ENCODE results near the gene CYB561A3. TPM values are rescaled to one million over a fixed set of nuclear protein-coding genes. Genes with fewer than 3 reads are reported as not detected.

CYB561A3 gene
- total RNA-seq, 2 experiments from 2014 or later: 32.4 to 33.5 TPM

DNA sequence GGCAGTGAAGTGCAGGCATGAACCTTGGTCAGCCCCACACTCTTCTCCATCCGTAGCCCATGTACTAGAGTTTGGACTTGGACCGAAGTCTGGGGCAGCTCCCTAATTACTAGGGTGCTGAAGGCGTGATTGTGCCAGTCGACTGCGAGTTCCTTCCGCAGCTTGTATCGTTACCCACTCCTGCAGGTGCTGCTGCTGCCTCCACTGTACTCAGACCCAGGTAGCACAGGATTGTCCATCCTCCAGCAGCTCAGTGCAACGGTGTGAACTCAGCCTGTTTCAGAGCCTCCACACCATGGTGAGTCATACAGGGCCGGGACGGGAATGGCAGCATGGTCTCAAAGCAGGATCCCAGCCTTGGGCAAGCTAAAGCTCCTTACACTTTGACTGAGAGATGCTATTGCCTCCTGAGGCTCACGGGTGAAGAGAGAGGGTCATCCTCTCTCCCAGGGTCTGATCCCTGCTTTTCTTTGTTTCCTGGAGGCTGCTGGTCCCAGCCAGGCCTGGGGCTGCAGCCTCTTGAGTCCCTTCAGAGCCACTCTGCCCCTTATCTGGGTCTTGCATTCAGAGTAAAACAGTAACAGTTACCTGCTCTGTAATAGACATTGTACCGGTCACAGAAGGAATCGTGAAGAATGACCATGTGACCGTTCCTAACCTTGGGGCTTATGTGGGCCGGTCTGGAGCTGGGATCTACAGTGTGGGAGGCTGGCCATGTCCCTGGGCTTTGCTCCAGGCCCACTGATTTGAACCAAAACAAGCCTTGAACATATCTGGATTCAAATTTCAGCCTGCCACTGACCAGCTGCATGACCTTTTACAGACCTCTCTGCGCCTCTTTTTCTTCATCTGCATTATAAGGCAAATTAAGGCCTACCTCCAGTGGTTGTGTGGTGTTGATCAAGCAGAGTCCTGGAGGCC, 27.0 kb downstream of the CYB561A3 start:
- no peaks in the 10 kb centered on the region for H3K9me3 Mint-ChIP-seq
- intact Hi-C loops (cut with micrococcal nuclease): no loop called here
- peaks cover 34% of the 10 kb centered on the region for H3K36me3 Mint-ChIP-seq (ENCODE audit: low read depth)
- peak overlapping the region; percentile 96 for H3K27ac Mint-ChIP-seq
- H3K4me3 Mint-ChIP-seq: peak overlapping the region; percentile 86
- no peaks in the 10 kb centered on the region for H3K27me3 Mint-ChIP-seq
- peaks cover 52% of the 10 kb centered on the region for H3K4me1 Mint-ChIP-seq (ENCODE audit: low read depth)
- ATAC-seq: no peak
- ChIA-PET POLR2A (interaction anchor here (0.8 to 4.6 kb wide), 18 partner anchors 8 to 95 kb away, joined by 3 to 59 read pairs (median 6); partner anchors contain the start of genes CPSF7, CYB561A3, SDHAF2 and TMEM138), CTCF (interaction anchor here (0.8 to 10.4 kb wide), 12 partner anchors 11 to 480 kb away, joined by 3 to 313 read pairs (median 16); partner anchors contain the start of genes CPSF7, CYB561A3, SDHAF2 and TMEM138)
- TF ChIP-seq, protein P1, sequence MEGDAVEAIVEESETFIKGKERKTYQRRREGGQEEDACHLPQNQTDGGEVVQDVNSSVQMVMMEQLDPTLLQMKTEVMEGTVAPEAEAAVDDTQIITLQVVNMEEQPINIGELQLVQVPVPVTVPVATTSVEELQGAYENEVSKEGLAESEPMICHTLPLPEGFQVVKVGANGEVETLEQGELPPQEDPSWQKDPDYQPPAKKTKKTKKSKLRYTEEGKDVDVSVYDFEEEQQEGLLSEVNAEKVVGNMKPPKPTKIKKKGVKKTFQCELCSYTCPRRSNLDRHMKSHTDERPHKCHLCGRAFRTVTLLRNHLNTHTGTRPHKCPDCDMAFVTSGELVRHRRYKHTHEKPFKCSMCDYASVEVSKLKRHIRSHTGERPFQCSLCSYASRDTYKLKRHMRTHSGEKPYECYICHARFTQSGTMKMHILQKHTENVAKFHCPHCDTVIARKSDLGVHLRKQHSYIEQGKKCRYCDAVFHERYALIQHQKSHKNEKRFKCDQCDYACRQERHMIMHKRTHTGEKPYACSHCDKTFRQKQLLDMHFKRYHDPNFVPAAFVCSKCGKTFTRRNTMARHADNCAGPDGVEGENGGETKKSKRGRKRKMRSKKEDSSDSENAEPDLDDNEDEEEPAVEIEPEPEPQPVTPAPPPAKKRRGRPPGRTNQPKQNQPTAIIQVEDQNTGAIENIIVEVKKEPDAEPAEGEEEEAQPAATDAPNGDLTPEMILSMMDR (IDR thresholded peaks at IDR 0.05): no peak
- DNase-seq: no peak

DNA sequence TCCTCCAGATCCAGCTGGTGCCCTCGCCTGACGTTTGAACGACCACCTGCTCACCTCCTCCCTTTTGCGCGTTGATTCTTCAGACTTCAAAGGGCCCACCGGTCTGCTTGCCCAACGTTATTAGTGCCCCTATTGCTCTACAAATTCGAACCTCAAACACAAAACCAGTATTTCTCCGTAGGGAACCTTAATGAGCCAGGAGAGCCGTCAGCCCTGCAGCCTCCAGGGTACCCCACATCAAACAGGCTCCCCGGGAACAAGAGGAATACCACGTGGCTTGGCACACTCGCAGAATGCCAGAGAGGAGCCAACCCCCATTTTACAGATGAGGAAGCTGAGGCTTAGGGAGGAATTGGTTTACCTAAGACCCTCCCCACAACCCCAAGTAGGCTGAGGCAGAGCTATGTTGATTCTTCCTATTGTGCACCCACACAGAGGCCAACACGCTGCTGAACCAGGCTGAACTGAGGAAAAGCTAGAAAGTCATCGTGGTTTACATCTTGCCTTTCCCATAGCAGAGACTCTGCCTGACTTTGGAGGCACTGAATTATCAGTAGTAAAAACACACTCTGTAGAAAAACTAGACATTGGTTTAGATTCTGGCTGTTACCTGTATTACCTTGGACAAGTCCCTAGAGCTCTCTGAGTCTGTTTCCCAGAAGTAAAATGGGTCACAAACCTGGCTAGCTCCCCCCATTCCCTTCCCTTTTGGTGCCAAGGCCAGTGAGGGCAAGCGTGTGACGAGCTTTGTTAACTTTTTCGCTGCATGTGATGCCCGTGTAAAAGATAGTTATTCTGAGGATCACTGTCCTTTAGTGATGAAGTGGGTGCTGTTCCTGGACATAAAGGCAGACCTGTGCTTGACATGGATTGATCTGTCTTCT, 27.9 kb downstream of the CYB561A3 start:
- intact Hi-C loops (cut with micrococcal nuclease): loop anchor here (2.0 kb wide), 1 partner anchor 29 kb away; the partner anchor contains the start of gene TMEM138

DNA sequence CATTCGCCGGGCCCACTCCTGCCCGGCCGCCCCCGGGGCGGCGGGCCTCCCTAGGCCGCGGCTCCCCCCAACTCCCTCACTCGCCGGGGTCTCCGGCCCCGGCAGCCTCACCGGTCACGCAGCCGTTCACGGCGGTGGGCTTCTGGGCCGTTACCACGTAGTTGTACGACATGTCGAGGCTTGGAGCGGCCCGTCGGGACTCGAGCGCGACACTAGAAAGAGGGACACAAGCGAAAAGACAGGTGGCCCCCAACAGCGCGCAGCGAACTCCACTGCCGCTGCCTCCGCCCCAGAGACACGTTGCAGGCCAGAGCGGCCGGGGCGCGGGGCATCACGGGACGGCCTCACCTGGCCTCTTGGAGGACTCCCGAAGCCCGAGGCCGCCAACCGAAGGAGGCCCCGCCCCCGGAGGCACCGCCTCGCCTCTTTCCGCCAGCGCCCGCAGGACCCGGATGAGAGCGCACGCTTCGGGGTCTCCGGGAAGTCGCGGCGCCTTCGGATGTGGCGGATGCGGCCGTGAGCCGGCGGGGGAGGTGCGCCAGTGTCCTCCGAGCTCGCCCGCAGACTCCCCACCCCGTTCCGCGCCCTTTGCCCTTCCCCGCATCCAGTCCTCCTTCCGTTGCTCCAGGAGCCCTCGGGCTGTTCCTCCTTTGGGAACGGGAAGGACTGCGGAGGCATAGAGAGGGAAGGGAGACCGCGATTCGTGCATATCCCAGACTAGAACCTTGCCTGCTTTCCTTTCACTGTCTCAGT, 28.7 kb downstream of the CYB561A3 start, which contains the start of the genes DDB1 and TKFC:
TSS of gene DDB1 (minus strand) at position 309 of the 753 bp plus-strand sequence. CDS start at position 172, 137 bp downstream.
TSS of gene TKFC (plus strand) at position 432 of the 753 bp plus-strand sequence. CDS start 1,501 bp downstream, outside the sequence.
- ChIA-PET POLR2A (interaction anchor here (0.9 to 4.6 kb wide), 17 partner anchors 13 to 103 kb away, joined by 3 to 59 read pairs (median 6); partner anchors contain the start of genes CPSF7, CYB561A3, SDHAF2 and TMEM138), CTCF (interaction anchor here (1.4 to 10.4 kb wide), 8 partner anchors 16 to 113 kb away, joined by 4 to 313 read pairs (median 38); partner anchors contain the start of genes CYB561A3, TMEM138, TMEM216 and VWCE)
- Mint-ChIP-seq H3K4me1 (ENCODE audit: low read depth) (peaks cover 66% of the 10 kb centered on the region), H3K27ac (peak within 1 kb of the TSS; percentile 96), H3K36me3 (ENCODE audit: low read depth) (peaks cover 41% of the 10 kb centered on the region), H3K4me3 (peak within 1 kb of the TSS; percentile 86), H3K27me3 (no peaks in the 10 kb centered on the region), H3K9me3 (no peaks in the 10 kb centered on the region)
- TF ChIP-seq, protein P1 (IDR thresholded peaks at IDR 0.05): no peak
- intact Hi-C loops (cut with micrococcal nuclease): loop anchor here (2.0 kb wide), 1 partner anchor 30 kb away; the partner anchor contains the start of gene TMEM138
- DNase-seq: peak; percentile 98
- peak; percentile 94 for ATAC-seq

More for the DNA sequence above, 27.9 kb downstream of the CYB561A3 start:
- Mint-ChIP-seq H3K27me3 (no peaks in the 10 kb centered on the region), H3K36me3 (ENCODE audit: low read depth) (peaks cover 42% of the 10 kb centered on the region), H3K27ac (peak overlapping the region; percentile 96), H3K4me1 (ENCODE audit: low read depth) (peaks cover 61% of the 10 kb centered on the region), H3K9me3 (no peaks in the 10 kb centered on the region), H3K4me3 (peak overlapping the region; percentile 86)
- TF ChIP-seq, protein P1 (IDR thresholded peaks at IDR 0.05): no peak
- DNase-seq (no peak), ATAC-seq (no peak)
- CTCF ChIA-PET: interaction anchor here (0.8 to 10.4 kb wide), 11 partner anchors 15 to 481 kb away, joined by 3 to 313 read pairs (median 5); partner anchors contain the start of genes CPSF7, CYB561A3, SDHAF2 and TMEM138
- POLR2A ChIA-PET: interaction anchor here (0.8 to 4.6 kb wide), 20 partner anchors 12 to 102 kb away, joined by 3 to 59 read pairs (median 5); partner anchors contain the start of genes CPSF7, CYB561A3, SDHAF2 and TMEM138

DNA sequence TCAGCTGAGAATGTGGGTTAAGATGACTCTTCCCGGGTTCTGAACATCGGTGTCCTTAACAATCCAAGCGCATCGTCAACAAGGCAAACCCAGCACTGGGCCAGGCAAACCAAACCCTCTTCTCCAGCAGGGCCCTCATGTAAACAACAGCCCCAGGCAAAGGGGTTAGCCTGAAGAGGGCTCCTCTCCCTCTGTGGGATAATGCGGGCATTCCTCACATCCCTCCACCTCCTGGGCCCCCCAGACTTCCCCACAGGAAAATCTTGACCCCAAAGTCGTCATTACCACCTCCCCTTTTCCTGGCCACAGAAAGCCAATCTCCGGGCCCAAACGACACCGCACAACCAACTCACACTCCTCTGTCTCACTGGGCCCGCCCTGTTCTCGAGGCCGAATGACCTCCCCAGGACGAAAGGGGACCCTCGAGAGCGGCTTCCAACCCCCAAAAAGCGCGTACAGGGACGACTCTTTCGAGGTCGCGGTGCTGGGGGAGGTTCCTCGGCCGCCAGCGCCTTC, 29.3 kb downstream of the CYB561A3 start:
- Mint-ChIP-seq H3K27me3 (no peaks in the 10 kb centered on the region), H3K27ac (peak overlapping the region; percentile 96), H3K4me3 (peak overlapping the region; percentile 86), H3K4me1 (ENCODE audit: low read depth) (peaks cover 72% of the 10 kb centered on the region), H3K36me3 (ENCODE audit: low read depth) (peaks cover 46% of the 10 kb centered on the region), H3K9me3 (no peaks in the 10 kb centered on the region)
- intact Hi-C loops (cut with micrococcal nuclease): loop anchor here (2.0 kb wide), 1 partner anchor 30 kb away; the partner anchor contains the start of gene TMEM138
- ATAC-seq (no peak), DNase-seq (peak; percentile 24)
- ChIA-PET POLR2A (interaction anchor here (0.8 to 6.2 kb wide), 9 partner anchors 10 to 97 kb away, joined by 3 to 26 read pairs (median 4); partner anchors contain the start of genes CPSF7, CYB561A3, SDHAF2 and TMEM138), CTCF (interaction anchor here (0.9 to 1.5 kb wide), 4 partner anchors 16 to 103 kb away, joined by 3 to 6 read pairs (median 4); partner anchors contain the start of gene TMEM216)
- TF ChIP-seq, protein P1 (IDR thresholded peaks at IDR 0.05): no peak
